ENCODE results near the gene PSME1.

DNA sequence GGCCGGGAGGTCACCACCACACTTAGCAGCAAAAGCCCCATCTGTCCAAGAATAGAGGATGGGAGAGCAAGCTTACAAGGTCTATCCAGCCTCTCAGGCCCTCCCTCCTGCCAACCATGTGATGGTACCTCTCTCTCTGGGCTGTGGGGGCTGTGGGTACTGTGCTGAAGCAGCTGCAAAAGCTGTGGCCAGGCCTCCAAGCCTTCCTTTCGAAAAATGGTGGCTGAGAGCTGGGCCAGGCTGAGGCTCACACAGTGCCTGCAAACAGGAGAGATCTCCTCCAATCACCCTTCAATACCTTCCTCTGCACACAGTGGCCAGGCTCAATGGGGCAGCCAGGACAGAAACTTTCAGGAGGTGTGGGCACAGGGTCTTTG lies 51.5 kb downstream of the PSME1 start:
- TF ChIP-seq, protein P1, sequence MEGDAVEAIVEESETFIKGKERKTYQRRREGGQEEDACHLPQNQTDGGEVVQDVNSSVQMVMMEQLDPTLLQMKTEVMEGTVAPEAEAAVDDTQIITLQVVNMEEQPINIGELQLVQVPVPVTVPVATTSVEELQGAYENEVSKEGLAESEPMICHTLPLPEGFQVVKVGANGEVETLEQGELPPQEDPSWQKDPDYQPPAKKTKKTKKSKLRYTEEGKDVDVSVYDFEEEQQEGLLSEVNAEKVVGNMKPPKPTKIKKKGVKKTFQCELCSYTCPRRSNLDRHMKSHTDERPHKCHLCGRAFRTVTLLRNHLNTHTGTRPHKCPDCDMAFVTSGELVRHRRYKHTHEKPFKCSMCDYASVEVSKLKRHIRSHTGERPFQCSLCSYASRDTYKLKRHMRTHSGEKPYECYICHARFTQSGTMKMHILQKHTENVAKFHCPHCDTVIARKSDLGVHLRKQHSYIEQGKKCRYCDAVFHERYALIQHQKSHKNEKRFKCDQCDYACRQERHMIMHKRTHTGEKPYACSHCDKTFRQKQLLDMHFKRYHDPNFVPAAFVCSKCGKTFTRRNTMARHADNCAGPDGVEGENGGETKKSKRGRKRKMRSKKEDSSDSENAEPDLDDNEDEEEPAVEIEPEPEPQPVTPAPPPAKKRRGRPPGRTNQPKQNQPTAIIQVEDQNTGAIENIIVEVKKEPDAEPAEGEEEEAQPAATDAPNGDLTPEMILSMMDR (IDR thresholded peaks at IDR 0.05), result no peak
- TF ChIP-seq POLR2A (IDR thresholded peaks at IDR 0.05), result no peak
